H1 (cell line): ENCODE results near the gene TPM2. TPM values are rescaled to one million over a fixed set of nuclear protein-coding genes. Genes with fewer than 3 reads are reported as not detected.

ENCODE experiments used
- CHD7 ChIP-seq: fragments of 300-600 bp; sonication (generic); IDR thresholded peaks from 2 replicates; pipeline ENCODE4 v1.7.1; 2012; ENCODE audit warnings: low read length, moderate library complexity, mild to moderate bottlenecking, inconsistent platforms; ENCODE audit not compliant: insufficient replicate concordance
- polyA plus RNA-seq, 7 experiments: library from polyadenylated mRNA; depleted of rRNA in 3 of 7; stranded (reverse) in 5 of 7; unstranded in 2 of 7; fragments of >200 nt in 5 of 7; fragments of 200-250 nt in 2 of 7; gene quantifications; 1 replicate in 5 of 7; 2 replicates in 1 of 7; 4 replicates in 1 of 7; pipeline versions ENCODE4 v1.2.1 to v1.2.3, GENCODE V29; 2011 to 2013; ENCODE audit warnings: missing spikeins in 2 of 7, mixed read lengths in 2 of 7
- total RNA-seq: library from RNA; stranded (reverse); fragmentation: NEBNext Ultra II Directional; extraction: Animal tissue kit (Norgen Biotek cat#: 25700); gene quantifications from 2 replicates; pipeline ENCODE4 v1.2.1, GENCODE V29; 2021

The TPM2 gene
- total and polyA plus RNA-seq, 2 of the 8 experiments (the other 6 are each of a cell fraction or from before 2014, with no cell fraction given): 62.5 to 181 TPM

GRCh38 chr9:35706951-35707350 lies 17.2 kb upstream of the TPM2 start (continued):
- TF ChIP-seq CHD7: no peak
